BE2C (cell line): ENCODE measurements around the gene RGS6.

Source experiments
- DNase-seq: peaks from one replicate; pipeline ENCODE4 v3.0.0-alpha.2; 2020
- H3K27me3 ChIP-seq: fragments of 250-450 bp; sonication (Bioruptor Pico); 2 replicates; pipeline ENCODE4 v1.5.1; 2020; ENCODE audit warnings: mild to moderate bottlenecking
- H3K36me3 ChIP-seq: fragments of 250-450 bp; sonication (Bioruptor Pico); 2 replicates; pipeline ENCODE4 v1.5.1; 2020; ENCODE audit warnings: mild to moderate bottlenecking
- H3K4me1 ChIP-seq: fragments of 250-450 bp; sonication (Bioruptor Pico); 2 replicates; pipeline ENCODE4 v1.5.1; 2020
- H3K4me3 ChIP-seq: 2 replicates; pipeline ENCODE4 v1.5.1; 2011; ENCODE audit warnings: low read depth, low read length
- H3K9me3 ChIP-seq: fragments of 250-450 bp; sonication (Bioruptor Pico); 2 replicates; pipeline ENCODE4 v1.5.1; 2020
- CTCF ChIP-seq: IDR thresholded peaks from 2 replicates; pipeline ENCODE4 v1.5.1; 2012; ENCODE audit warnings: mild to moderate bottlenecking, low read depth, low read length

RGS6 gene

GRCh38 chr14:72089625-72090024 lies 157.4 kb downstream of the RGS6 start:
- H3K9me3 ChIP-seq, result no peaks in the 10 kb centered on the region
- peaks cover 13% of the 10 kb centered on the region for H3K27me3 ChIP-seq
- no peak overlapping the region for H3K4me3 ChIP-seq
- no peaks in the 10 kb centered on the region for H3K4me1 ChIP-seq
- no peak for TF ChIP-seq CTCF
- no peaks in the 10 kb centered on the region for H3K36me3 ChIP-seq
- DNase-seq, result no peak

GRCh38 chr14:72094844-72095582 lies 162.8 kb downstream of the RGS6 start:
- Histone ChIP-seq H3K4me3 (no peak overlapping the region), H3K36me3 (no peaks in the 10 kb centered on the region), H3K9me3 (no peaks in the 10 kb centered on the region), H3K27me3 (peaks cover 21% of the 10 kb centered on the region), H3K4me1 (no peaks in the 10 kb centered on the region)
- DNase-seq, result no peak
- no peak for TF ChIP-seq CTCF

GRCh38 chr14:72097173-72097783 lies 165.0 kb downstream of the RGS6 start:
- Histone ChIP-seq H3K4me1 (no peaks in the 10 kb centered on the region), H3K9me3 (no peaks in the 10 kb centered on the region), H3K36me3 (no peaks in the 10 kb centered on the region), H3K27me3 (peaks cover 16% of the 10 kb centered on the region), H3K4me3 (no peak overlapping the region)
- DNase-seq, result no peak
- TF ChIP-seq CTCF, result no peak

- Histone ChIP-seq H3K4me1 (no peaks in the 10 kb centered on the region), H3K4me3 (no peak overlapping the region), H3K27me3 (peaks cover 16% of the 10 kb centered on the region), H3K9me3 (no peaks in the 10 kb centered on the region), H3K36me3 (no peaks in the 10 kb centered on the region)
- no peak for TF ChIP-seq CTCF
- no peak for DNase-seq
Observed at GRCh38 chr14:72098210-72098609, 166.0 kb downstream of the RGS6 start.

GRCh38 chr14:72099566-72099965 lies 167.3 kb downstream of the RGS6 start:
- Histone ChIP-seq H3K4me3 (no peak overlapping the region), H3K27me3 (peaks cover 16% of the 10 kb centered on the region), H3K4me1 (no peaks in the 10 kb centered on the region), H3K36me3 (no peaks in the 10 kb centered on the region), H3K9me3 (no peaks in the 10 kb centered on the region)
- no peak for TF ChIP-seq CTCF
- no peak for DNase-seq

- DNase-seq, result peak; percentile 52
- Histone ChIP-seq H3K36me3 (no peaks in the 10 kb centered on the region), H3K4me3 (no peak overlapping the region), H3K27me3 (peaks cover 20% of the 10 kb centered on the region), H3K9me3 (no peaks in the 10 kb centered on the region), H3K4me1 (no peaks in the 10 kb centered on the region)
- TF ChIP-seq CTCF, result peak; percentile 82
Observed at GRCh38 chr14:72104011-72104613, 171.9 kb downstream of the RGS6 start.
